Spleen (tissue), 11 donors: Measurements from ENCODE around the gene CXorf65. TPM values are rescaled to one million over a fixed set of nuclear protein-coding genes. Genes with fewer than 3 reads are reported as not detected.

Experiments
- DNase-seq: peaks from one replicate; pipeline ENCODE4 v3.0.0-alpha.2; 2020
- H3K27ac ChIP-seq, 8 donors: fragments of 200-600 bp; sonication (generic) in 7 of 8; 1 replicate in 4 of 8; 2 replicates in 4 of 8; pipeline versions ENCODE4 v1.5.0 to v1.8.0; 2016 to 2021; ENCODE audit warnings: inconsistent platforms in 4 of 8, mild to moderate bottlenecking in 4 of 8, moderate library complexity in 1 of 8
- H3K27me3 ChIP-seq, 7 donors: fragments of 200-600 bp; sonication (generic) in 6 of 7; replicated peaks in 1 of 7; 1 replicate in 4 of 7; 2 replicates in 3 of 7; pipeline versions ENCODE4 v1.5.0 to v1.8.0; 2016 to 2021; ENCODE audit warnings: inconsistent platforms in 3 of 7, mild to moderate bottlenecking in 1 of 7
- H3K36me3 ChIP-seq, 6 donors: fragments of 200-600 bp; sonication (generic) in 5 of 6; 1 replicate in 4 of 6; 2 replicates in 2 of 6; pipeline versions ENCODE4 v1.5.0 to v1.8.0; 2016 to 2021; ENCODE audit warnings: inconsistent platforms in 2 of 6
- H3K4me1 ChIP-seq, 6 donors: fragments of 200-600 bp; sonication (generic) in 5 of 6; 1 replicate in 3 of 6; 2 replicates in 3 of 6; pipeline versions ENCODE4 v1.5.0 to v1.8.0; 2016 to 2021; ENCODE audit warnings: inconsistent platforms in 3 of 6
- H3K4me3 ChIP-seq, 8 donors: fragments of 200-600 bp; sonication (generic) in 7 of 8; 1 replicate in 4 of 8; 2 replicates in 4 of 8; pipeline versions ENCODE4 v1.5.0 to v1.8.0; 2016 to 2021; ENCODE audit warnings: inconsistent platforms in 4 of 8, mild to moderate bottlenecking in 4 of 8, moderate library complexity in 2 of 8
- H3K9me3 ChIP-seq, 8 donors: fragments of 200-600 bp; sonication (generic) in 7 of 8; 1 replicate in 4 of 8; 2 replicates in 4 of 8; pipeline versions ENCODE4 v1.5.0 to v1.8.0; 2016 to 2021; ENCODE audit warnings: inconsistent platforms in 4 of 8
- CTCF ChIP-seq, 11 experiments: fragments of 200-600 bp in 7 of 11; fragments of 450-650 bp in 4 of 11; sonication (generic) in 4 of 11; IDR thresholded peaks in 8 of 11; conservative IDR thresholded peaks in 3 of 11; 1 replicate in 7 of 11; 2 replicates in 4 of 11; pipeline versions ENCODE4 v1.4.0 to v1.8.0; 2016 to 2021; ENCODE audit warnings: antibody characterized with exemption in 11 of 11, inconsistent platforms in 4 of 11, mild to moderate bottlenecking in 1 of 11
- POLR2A ChIP-seq, 3 donors: fragments of 450-650 bp; IDR thresholded peaks; one replicate each; pipeline ENCODE4 v1.5.1; 2017; ENCODE audit warnings: antibody characterized with exemption in 3 of 3, mild to moderate bottlenecking in 1 of 3
- POLR2AphosphoS5 ChIP-seq, 3 donors: sonication (generic); formaldehyde crosslinking; IDR thresholded peaks; one replicate each; pipeline ENCODE4 v1.5.1; 2017; ENCODE audit warnings: antibody characterized with exemption in 3 of 3
- WGBS, 5 donors: extraction: QIAGEN DNeasy Blood & Tissue Kit in 3 of 5; methylation state at CpG; one replicate each; pipeline versions ENCODE4 v1.1.5 to v1.1.7; 2013 to 2018; 5-methylcytosine and 5-hydroxymethylcytosine counted together
- intact Hi-C: fragments of 100-400 bp; cut with DNase I; formaldehyde crosslinking; loops from one replicate; pipeline ENCODE4 v1.15.0; 2023; ENCODE audit warnings: low total_unique reads
- polyA plus RNA-seq, 3 donors: library from polyadenylated mRNA; stranded (reverse); fragments of 200-250 nt; gene quantifications; one replicate each; pipeline ENCODE4 v1.2.1, GENCODE V29; 2013
- total RNA-seq, 7 donors: library from RNA; depleted of rRNA in 3 of 7; stranded (reverse); fragments of >200 nt in 3 of 7; fragmentation: NEBNext Ultra II Directional in 4 of 7; extraction: Animal tissue kit (Norgen Biotek cat#: 25700) in 4 of 7; gene quantifications; one replicate each; pipeline versions ENCODE4 v1.1.0 to v1.2.1, GENCODE V29; 2016 to 2021
- donor health status: healthy with polysubstance abuse.
- donor health status: DM: no; HTN: no; CAD: no; lungs with moderate emphysema.
- donor health status: DM: no; HTN: no; CAD: no.
- donor health status: Bipolar disorder and iron deficiency.
- donor health status: healthy.
- donor health status: DM: no; HTN: no; CAD: no.
- donor health status: DM: yes; HTN: yes; CAD: no.

The CXorf65 gene
- total and polyA plus RNA-seq, 10 donors: 1.7 to 27.2 (median 7.1) TPM

GRCh38 chrX:71117358-71117757, 10.8 kb upstream of the CXorf65 start:
- Histone ChIP-seq H3K36me3 (peaks cover 0 to 27% (median 4%) of the 10 kb centered on the region in 6 donors), H3K27ac (peak overlapping the region in 7 of 8 donors; percentile 68 to 94 (median 91)), H3K9me3 (no peaks in the 10 kb centered on the region), H3K4me1 (peaks cover 4 to 42% (median 25%) of the 10 kb centered on the region in 6 donors), H3K27me3 (no peaks in the 10 kb centered on the region), H3K4me3 (peak overlapping the region in 1 of 8 donors; percentile 79)
- DNase-seq: no peak
- intact Hi-C loops: no loop called here
- TF ChIP-seq POLR2A (IDR thresholded peaks at IDR 0.05): no peak
- TF ChIP-seq CTCF (IDR thresholded peaks at IDR 0.05 in 8 of 11, conservative IDR thresholded peaks at IDR 0.05 in 3 of 11): no peak
- TF ChIP-seq POLR2AphosphoS5 (IDR thresholded peaks at IDR 0.05): no peak
- 84 to 94% (median 91%) methylated on average over 10 of the region's 10 CpGs for WGBS, 5 donors

GRCh38 chrX:71111921-71112431, 5.4 kb upstream of the CXorf65 start:
- intact Hi-C loops: no loop called here
- Histone ChIP-seq H3K4me1 (peaks cover 0 to 53% (median 31%) of the 10 kb centered on the region in 6 donors), H3K9me3 (no peaks in the 10 kb centered on the region), H3K27ac (peak overlapping the region; percentile 63 to 91 (median 87)), H3K36me3 (peaks cover 0 to 21% (median 0%) of the 10 kb centered on the region in 6 donors), H3K27me3 (no peaks in the 10 kb centered on the region), H3K4me3 (peak overlapping the region in 5 of 8 donors; percentile 37 to 73 (median 45))
- peak; percentile 15 for DNase-seq
- 23 to 40% (median 30%) methylated on average over 5 of the region's 5 CpGs for WGBS, 5 donors
- TF ChIP-seq CTCF (IDR thresholded peaks at IDR 0.05 in 8 of 11, conservative IDR thresholded peaks at IDR 0.05 in 3 of 11) (no peak), POLR2AphosphoS5 (IDR thresholded peaks at IDR 0.05) (no peak), POLR2A (IDR thresholded peaks at IDR 0.05) (no peak)

GRCh38 chrX:71111141-71111843, 4.8 kb upstream of the CXorf65 start, which contains the start of gene IL2RG:
Gene IL2RG (minus strand): TSS chrX:71111577. CDS start chrX:71111539, 38 bp downstream.
- H3K4me1 ChIP-seq: peaks cover 0 to 60% (median 34%) of the 10 kb centered on the region in 6 donors
- WGBS, 5 donors: 12 to 47% (median 18%) methylated on average over 7 to 8 of the region's 8 CpGs
- H3K27ac ChIP-seq: peak within 1 kb of the TSS; percentile 63 to 91 (median 87)
- H3K4me3 ChIP-seq: peak within 1 kb of the TSS; percentile 27 to 73 (median 38)
- H3K36me3 ChIP-seq: peaks cover 0 to 22% (median 0%) of the 10 kb centered on the region in 6 donors
- intact Hi-C loops: no loop called here
- TF ChIP-seq POLR2AphosphoS5 (IDR thresholded peaks at IDR 0.05): peak; percentile 24 to 99 (median 78)
- no peak for TF ChIP-seq CTCF (IDR thresholded peaks at IDR 0.05 in 8 of 11, conservative IDR thresholded peaks at IDR 0.05 in 3 of 11)
- TF ChIP-seq POLR2A (IDR thresholded peaks at IDR 0.05): peak in 2 of 3 donors; percentile 87 to 94
- peak; percentile 84 for DNase-seq
- H3K9me3 ChIP-seq: no peaks in the 10 kb centered on the region
- H3K27me3 ChIP-seq: no peaks in the 10 kb centered on the region

GRCh38 chrX:71109051-71109450, 2.5 kb upstream of the CXorf65 start:
- TF ChIP-seq CTCF (IDR thresholded peaks at IDR 0.05 in 8 of 11, conservative IDR thresholded peaks at IDR 0.05 in 3 of 11) (no peak), POLR2AphosphoS5 (IDR thresholded peaks at IDR 0.05) (no peak)
- no peaks in the 10 kb centered on the region for H3K9me3 ChIP-seq
- intact Hi-C loops: no loop called here
- peak overlapping the region in 5 of 8 donors; percentile 4 to 73 (median 45) for H3K4me3 ChIP-seq
- peaks cover 7 to 82% (median 50%) of the 10 kb centered on the region in 6 donors for H3K4me1 ChIP-seq
- peak; percentile 32 for DNase-seq
- no peaks in the 10 kb centered on the region for H3K27me3 ChIP-seq
- 83 to 90% (median 85%) methylated on average over 6 of the region's 6 CpGs for WGBS, 5 donors
- H3K27ac ChIP-seq: peak overlapping the region in 4 of 8 donors; percentile 33 to 90 (median 89)
- H3K36me3 ChIP-seq: peaks cover 0 to 22% (median 0%) of the 10 kb centered on the region in 6 donors
